Parathyroid adenoma (tissue), 2 donors: ENCODE results near the gene RETREG1.

Source experiments
- H2AFZ ChIP-seq: fragments of 300-600 bp; sonication (generic); one replicate; pipeline ENCODE4 v1.7.0; 2017; ENCODE audit warnings: antibody characterized with exemption, mild to moderate bottlenecking
- H3K27ac ChIP-seq: fragments of 300-600 bp; sonication (generic); one replicate; pipeline ENCODE4 v1.7.0; 2017
- H3K27me3 ChIP-seq: fragments of 300-600 bp; sonication (generic); one replicate; pipeline ENCODE4 v1.7.0; 2017; ENCODE audit warnings: low read length; ENCODE audit not compliant: control insufficient read depth, insufficient read depth
- H3K36me3 ChIP-seq: fragments of 300-600 bp; sonication (generic); one replicate; pipeline ENCODE4 v1.7.0; 2017; ENCODE audit warnings: low read length; ENCODE audit not compliant: control insufficient read depth, insufficient read depth
- H3K4me1 ChIP-seq: fragments of 300-600 bp; sonication (generic); one replicate; pipeline ENCODE4 v1.7.0; 2017; ENCODE audit warnings: control low read depth
- H3K4me2 ChIP-seq: fragments of 300-600 bp; sonication (generic); one replicate; pipeline ENCODE4 v1.7.0; 2017; ENCODE audit warnings: low read length
- H3K4me3 ChIP-seq: fragments of 300-600 bp; sonication (generic); one replicate; pipeline ENCODE4 v1.7.0; 2017; ENCODE audit warnings: low read depth, low read length
- H3K79me2 ChIP-seq: fragments of 300-600 bp; sonication (generic); one replicate; pipeline ENCODE4 v1.7.0; 2017; ENCODE audit warnings: control low read depth
- H3K9ac ChIP-seq: fragments of 300-600 bp; sonication (generic); one replicate; pipeline ENCODE4 v1.7.0; 2017; ENCODE audit warnings: mild to moderate bottlenecking
- H3K9me3 ChIP-seq: fragments of 300-600 bp; sonication (generic); one replicate; pipeline ENCODE4 v1.7.0; 2017; ENCODE audit warnings: low read length; ENCODE audit not compliant: control insufficient read depth
- TF ChIP-seq, protein P1 (sequence below): fragments of 300-600 bp; sonication (generic); IDR thresholded peaks from one replicate; pipeline ENCODE4 v1.7.0; 2017; ENCODE audit warnings: antibody characterized with exemption, mild to moderate bottlenecking
- donor health status: primary hyperparathyroidism.

Gene RETREG1

DNA sequence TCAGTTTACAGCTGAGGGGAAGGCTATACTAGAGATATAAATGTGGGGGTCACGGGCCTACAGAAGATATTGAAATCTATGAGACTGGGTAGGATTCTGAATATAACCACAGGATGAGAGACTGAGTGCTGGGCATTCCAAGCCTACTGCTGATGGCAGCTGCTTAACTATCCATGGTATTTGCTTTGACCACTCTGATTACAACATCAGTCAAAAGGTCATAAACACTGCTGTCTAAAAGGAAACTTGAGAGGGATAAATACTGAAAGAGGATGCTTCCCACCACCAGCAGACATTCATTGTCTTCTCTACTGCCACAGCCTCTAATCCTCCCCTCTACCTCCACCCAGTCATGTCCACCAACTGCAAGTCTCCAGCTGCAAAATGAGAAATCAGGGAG is 155.0 kb downstream of the RETREG1 start:
- H3K36me3 ChIP-seq, result no peaks in the 10 kb centered on the region
- H2AFZ ChIP-seq, result no peak overlapping the region
- no peaks in the 10 kb centered on the region for H3K27me3 ChIP-seq
- no peak overlapping the region for H3K27ac ChIP-seq
- H3K9ac ChIP-seq, result no peak overlapping the region
- H3K79me2 ChIP-seq, result peaks cover 42% of the 10 kb centered on the region
- no peak overlapping the region for H3K4me2 ChIP-seq
- no peak overlapping the region for H3K4me3 ChIP-seq
- TF ChIP-seq, protein P1, sequence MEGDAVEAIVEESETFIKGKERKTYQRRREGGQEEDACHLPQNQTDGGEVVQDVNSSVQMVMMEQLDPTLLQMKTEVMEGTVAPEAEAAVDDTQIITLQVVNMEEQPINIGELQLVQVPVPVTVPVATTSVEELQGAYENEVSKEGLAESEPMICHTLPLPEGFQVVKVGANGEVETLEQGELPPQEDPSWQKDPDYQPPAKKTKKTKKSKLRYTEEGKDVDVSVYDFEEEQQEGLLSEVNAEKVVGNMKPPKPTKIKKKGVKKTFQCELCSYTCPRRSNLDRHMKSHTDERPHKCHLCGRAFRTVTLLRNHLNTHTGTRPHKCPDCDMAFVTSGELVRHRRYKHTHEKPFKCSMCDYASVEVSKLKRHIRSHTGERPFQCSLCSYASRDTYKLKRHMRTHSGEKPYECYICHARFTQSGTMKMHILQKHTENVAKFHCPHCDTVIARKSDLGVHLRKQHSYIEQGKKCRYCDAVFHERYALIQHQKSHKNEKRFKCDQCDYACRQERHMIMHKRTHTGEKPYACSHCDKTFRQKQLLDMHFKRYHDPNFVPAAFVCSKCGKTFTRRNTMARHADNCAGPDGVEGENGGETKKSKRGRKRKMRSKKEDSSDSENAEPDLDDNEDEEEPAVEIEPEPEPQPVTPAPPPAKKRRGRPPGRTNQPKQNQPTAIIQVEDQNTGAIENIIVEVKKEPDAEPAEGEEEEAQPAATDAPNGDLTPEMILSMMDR, result no peak
- no peaks in the 10 kb centered on the region for H3K9me3 ChIP-seq
- peaks cover 11% of the 10 kb centered on the region for H3K4me1 ChIP-seq

DNA sequence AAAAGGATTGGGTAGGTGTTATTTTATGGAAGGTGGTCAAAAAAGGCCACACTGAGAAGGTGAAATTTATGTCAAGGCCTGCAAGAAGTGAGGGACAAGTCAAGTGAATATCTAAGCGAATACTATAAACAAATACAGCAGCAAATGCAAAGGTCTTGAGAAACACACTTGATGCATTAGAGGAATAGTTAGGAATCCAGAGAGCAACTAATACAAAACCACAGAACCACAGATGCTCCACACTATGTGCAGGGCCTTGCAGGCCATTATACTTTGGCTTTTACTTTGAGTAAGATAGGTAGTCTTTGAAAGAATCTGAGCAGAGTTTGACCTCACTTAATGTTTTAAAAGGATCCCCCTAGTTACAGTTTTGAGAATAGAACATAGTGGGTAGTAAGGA is 155.8 kb downstream of the RETREG1 start:
- H3K4me1 ChIP-seq, result peaks cover 11% of the 10 kb centered on the region
- TF ChIP-seq, protein P1, result no peak
- H3K9me3 ChIP-seq, result no peaks in the 10 kb centered on the region
- H3K4me2 ChIP-seq, result no peak overlapping the region
- H3K27ac ChIP-seq, result no peak overlapping the region
- no peaks in the 10 kb centered on the region for H3K27me3 ChIP-seq
- H3K79me2 ChIP-seq, result peaks cover 39% of the 10 kb centered on the region
- H3K36me3 ChIP-seq, result no peaks in the 10 kb centered on the region
- H2AFZ ChIP-seq, result no peak overlapping the region
- no peak overlapping the region for H3K4me3 ChIP-seq
- H3K9ac ChIP-seq, result no peak overlapping the region

DNA sequence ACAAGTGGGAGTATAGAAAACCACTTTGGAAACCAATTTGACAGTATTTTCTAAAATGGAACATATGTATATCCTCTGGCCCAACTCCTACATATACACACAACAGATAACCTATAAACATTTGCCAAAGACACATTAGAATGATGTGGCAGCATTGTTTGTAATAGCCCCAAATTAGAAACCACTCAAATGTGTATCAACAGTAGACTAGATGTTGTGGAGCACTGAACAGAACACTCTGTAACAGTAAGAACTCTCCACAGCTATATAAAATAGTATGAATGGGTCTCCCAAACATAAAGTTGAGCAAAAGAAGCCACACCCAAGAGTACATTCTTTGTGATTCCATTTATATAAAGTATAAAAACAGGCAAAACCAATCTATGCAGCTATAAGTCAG is 157.3 kb downstream of the RETREG1 start:
- no peaks in the 10 kb centered on the region for H3K36me3 ChIP-seq
- no peaks in the 10 kb centered on the region for H3K27me3 ChIP-seq
- H3K4me2 ChIP-seq, result no peak overlapping the region
- no peaks in the 10 kb centered on the region for H3K9me3 ChIP-seq
- no peak overlapping the region for H3K27ac ChIP-seq
- H3K4me3 ChIP-seq, result no peak overlapping the region
- H3K79me2 ChIP-seq, result peaks cover 45% of the 10 kb centered on the region
- H2AFZ ChIP-seq, result no peak overlapping the region
- H3K4me1 ChIP-seq, result peaks cover 7% of the 10 kb centered on the region
- no peak overlapping the region for H3K9ac ChIP-seq
- TF ChIP-seq, protein P1, result no peak

DNA sequence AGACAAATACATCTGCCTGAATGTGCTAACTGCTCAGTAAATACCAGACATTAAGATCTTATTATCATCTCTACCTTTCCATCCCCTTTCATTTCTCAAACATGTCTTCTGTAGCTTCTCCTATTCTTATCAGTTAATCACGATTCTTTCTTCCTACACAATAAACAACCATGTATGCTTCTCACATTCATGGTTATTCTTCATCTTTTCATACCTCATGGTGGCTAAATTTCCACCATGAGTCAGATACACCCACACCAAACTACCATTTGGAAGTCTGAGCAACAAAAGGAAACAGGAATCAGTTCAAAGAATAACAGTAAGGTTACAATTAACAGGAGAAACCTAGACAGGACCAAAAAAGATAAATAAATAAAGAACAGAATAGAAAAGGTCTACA is 158.9 kb downstream of the RETREG1 start:
- Histone ChIP-seq H2AFZ (no peak overlapping the region), H3K27ac (no peak overlapping the region), H3K4me2 (no peak overlapping the region), H3K4me3 (no peak overlapping the region), H3K27me3 (no peaks in the 10 kb centered on the region), H3K4me1 (peaks cover 3% of the 10 kb centered on the region), H3K9me3 (no peaks in the 10 kb centered on the region), H3K79me2 (peaks cover 33% of the 10 kb centered on the region), H3K36me3 (no peaks in the 10 kb centered on the region), H3K9ac (no peak overlapping the region)
- TF ChIP-seq, protein P1, result no peak

DNA sequence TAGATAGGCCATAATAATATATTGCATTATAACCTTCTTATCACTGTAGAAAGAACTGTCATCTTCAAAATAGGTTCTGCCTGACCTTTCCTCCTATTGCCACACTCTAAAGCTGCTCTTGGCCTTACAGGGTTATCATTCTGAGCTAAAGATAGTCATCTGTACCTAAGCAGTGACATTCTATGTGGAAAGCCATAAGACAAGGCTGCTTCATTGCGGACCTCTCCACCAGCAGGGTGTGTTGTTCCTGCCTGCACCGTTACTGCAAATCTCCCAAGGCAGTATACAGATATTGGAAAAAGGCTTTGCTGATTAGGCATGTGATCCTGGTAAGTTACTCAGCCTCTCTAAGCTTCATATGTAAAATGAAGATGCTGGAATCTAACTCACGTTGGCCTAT is 159.3 kb downstream of the RETREG1 start:
- H3K27ac ChIP-seq, result no peak overlapping the region

More for the DNA sequence above, 159.3 kb downstream of the RETREG1 start:
- Histone ChIP-seq H3K79me2 (peaks cover 32% of the 10 kb centered on the region), H3K4me2 (no peak overlapping the region), H2AFZ (no peak overlapping the region), H3K9me3 (no peaks in the 10 kb centered on the region), H3K4me3 (no peak overlapping the region), H3K36me3 (no peaks in the 10 kb centered on the region), H3K9ac (no peak overlapping the region), H3K27me3 (no peaks in the 10 kb centered on the region), H3K4me1 (peaks cover 3% of the 10 kb centered on the region)
- TF ChIP-seq, protein P1, result no peak
